Fibroblast of lung (primary cell): ENCODE results near the gene LECT2. TPM values are rescaled to one million over a fixed set of nuclear protein-coding genes. Genes with fewer than 3 reads are reported as not detected.

Source experiments
- DNase-seq, 2 donors: peaks; one replicate each; pipeline versions ENCODE4 v3.0.0 to v3.0.0-alpha.2; 2010; ENCODE audit warnings: low read depth in 2 of 2
- H2AFZ ChIP-seq: 2 replicates; pipeline ENCODE4 v1.5.1; 2012; ENCODE audit warnings: low read length, control low read depth, inconsistent platforms
- H3K27ac ChIP-seq: 2 replicates; pipeline ENCODE4 v1.5.1; 2011; ENCODE audit warnings: low read length, control low read depth; ENCODE audit not compliant: insufficient read depth
- H3K27me3 ChIP-seq: 2 replicates; pipeline ENCODE4 v1.5.1; 2011; ENCODE audit warnings: mild to moderate bottlenecking, low read length; ENCODE audit not compliant: control insufficient read depth, insufficient read depth
- H3K36me3 ChIP-seq: 2 replicates; pipeline ENCODE4 v1.5.1; 2011; ENCODE audit warnings: low read length; ENCODE audit not compliant: control insufficient read depth, insufficient read depth
- H3K4me1 ChIP-seq: 2 replicates; pipeline ENCODE4 v1.5.1; 2011; ENCODE audit warnings: low read length; ENCODE audit not compliant: control insufficient read depth, insufficient read depth; ENCODE audit errors: extremely low read depth
- H3K4me2 ChIP-seq: 2 replicates; pipeline ENCODE4 v1.5.1; 2011; ENCODE audit warnings: low read length, control low read depth; ENCODE audit not compliant: insufficient read depth; ENCODE audit errors: extremely low read depth
- H3K4me3 ChIP-seq, 4 experiments: fragments of 200-600 bp in 1 of 4; sonication (generic) in 1 of 4; replicated peaks in 1 of 4; 2 replicates each; pipeline ENCODE4 v1.5.1; 2011 to 2016; ENCODE audit warnings: low read length in 4 of 4, low read depth in 3 of 4, mild to moderate bottlenecking in 3 of 4, control low read depth in 2 of 4, inconsistent platforms in 1 of 4, mixed read lengths in 1 of 4; ENCODE audit not compliant: insufficient read depth in 1 of 4; ENCODE audit errors: control extremely low read depth in 1 of 4
- H3K79me2 ChIP-seq: 2 replicates; pipeline ENCODE4 v1.5.1; 2012; ENCODE audit warnings: mild to moderate bottlenecking, low read length, inconsistent platforms; ENCODE audit not compliant: control insufficient read depth, insufficient read depth
- H3K9ac ChIP-seq: 2 replicates; pipeline ENCODE4 v1.5.1; 2011; ENCODE audit warnings: mild to moderate bottlenecking, low read length, control low read depth; ENCODE audit not compliant: insufficient read depth
- H3K9me3 ChIP-seq: 2 replicates; pipeline ENCODE4 v1.5.1; 2012; ENCODE audit warnings: low read depth, low read length; ENCODE audit not compliant: control insufficient read depth, insufficient read depth
- H4K20me1 ChIP-seq: 2 replicates; pipeline ENCODE4 v1.5.1; 2011; ENCODE audit warnings: low read length; ENCODE audit not compliant: control insufficient read depth, insufficient read depth; ENCODE audit errors: extremely low read depth
- CTCF ChIP-seq, 2 donors: IDR thresholded peaks in 1 of 2; conservative IDR thresholded peaks in 1 of 2; 1 replicate in 1 of 2; 2 replicates in 1 of 2; pipeline ENCODE4 v1.5.1; 2011 to 2012; ENCODE audit warnings: low read length in 2 of 2, control low read depth in 1 of 2, inconsistent platforms in 1 of 2, low read depth in 1 of 2, mild to moderate bottlenecking in 1 of 2
- EZH2 ChIP-seq: IDR thresholded peaks from 2 replicates; pipeline ENCODE4 v1.5.1; 2012; ENCODE audit warnings: low read length, control low read depth, mild to moderate bottlenecking; ENCODE audit errors: missing control alignments
- polyA plus RNA-seq, 2 donors: library from polyadenylated mRNA; depleted of rRNA in 1 of 2; stranded (reverse) in 1 of 2; unstranded in 1 of 2; fragments of >200 nt; gene quantifications; 2 replicates each; pipeline ENCODE4 v1.2.1, GENCODE V29; 2011 to 2012; ENCODE audit warnings: missing spikeins in 1 of 2
- total RNA-seq: library from RNA; depleted of rRNA; stranded (reverse); fragments of >200 nt; gene quantifications from 2 replicates; pipeline ENCODE4 v1.2.1, GENCODE V29; 2014

The LECT2 gene
- total and polyA plus RNA-seq, 2 donors (not counting 1 experiment from before 2014, with no cell fraction given) = not detected

- H4K20me1 ChIP-seq = no peaks in the 10 kb centered on the region
- no peak overlapping the region for H3K9ac ChIP-seq
- no peaks in the 10 kb centered on the region for H3K79me2 ChIP-seq
- H3K36me3 ChIP-seq = no peaks in the 10 kb centered on the region
- H3K4me2 ChIP-seq = no peak overlapping the region
- no peak overlapping the region for H2AFZ ChIP-seq
- DNase-seq = no peak
- no peak overlapping the region for H3K27ac ChIP-seq
- TF ChIP-seq EZH2 = no peak
- no peak for TF ChIP-seq CTCF (conservative IDR thresholded peaks at IDR 0.05 in 1 of 2, IDR thresholded peaks at IDR 0.05 in 1 of 2; ENCODE audit: low read depth in 1 of 2, low read length in 2 of 2)
- H3K9me3 ChIP-seq = no peaks in the 10 kb centered on the region
- peaks cover 26% of the 10 kb centered on the region for H3K4me1 ChIP-seq
- H3K4me3 ChIP-seq = no peak overlapping the region
- H3K27me3 ChIP-seq = no peaks in the 10 kb centered on the region
Observed at GRCh38 chr5:135991429-135991828, 36.6 kb upstream of the LECT2 start.

DNA sequence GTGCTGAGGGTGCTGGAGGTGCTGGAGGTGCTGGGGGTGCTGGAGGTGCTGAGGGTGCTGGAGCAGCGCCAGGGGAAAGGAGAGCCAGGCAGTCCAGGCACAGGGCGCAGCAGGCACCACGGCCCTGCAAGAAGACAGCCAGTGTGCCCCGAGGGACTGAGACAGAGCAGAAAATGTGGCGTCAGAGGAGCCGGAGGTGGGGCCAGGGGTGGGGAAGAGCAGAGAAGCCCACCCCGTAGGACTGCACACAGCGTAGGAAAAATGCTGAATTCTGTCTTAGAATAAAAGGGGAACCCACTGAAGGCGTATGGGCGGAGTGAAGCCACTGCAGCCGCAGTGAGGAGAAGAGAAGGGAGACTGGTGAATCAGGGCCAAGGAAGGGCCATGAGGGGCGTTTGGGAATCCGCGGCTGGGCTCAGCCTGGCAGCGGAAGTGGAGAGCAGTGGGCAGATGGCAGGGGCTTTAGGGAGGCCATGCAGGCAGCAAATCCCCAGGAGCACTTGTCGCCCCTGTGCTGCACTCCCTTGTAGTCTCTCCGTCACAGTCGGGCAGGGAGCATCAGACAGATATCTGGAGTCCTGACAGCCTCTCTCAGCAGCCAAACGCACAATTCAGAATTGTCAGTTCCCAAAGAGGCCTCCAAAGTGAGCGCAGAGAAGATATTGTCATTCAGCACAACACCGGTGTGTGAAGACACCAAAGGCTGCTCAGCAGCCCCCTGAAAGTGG is 35.9 kb upstream of the LECT2 start:
- no peak overlapping the region for H3K27ac ChIP-seq
- H3K27me3 ChIP-seq = no peaks in the 10 kb centered on the region
- DNase-seq = no peak
- H3K4me3 ChIP-seq = no peak overlapping the region
- peaks cover 25% of the 10 kb centered on the region for H3K4me1 ChIP-seq
- H3K36me3 ChIP-seq = no peaks in the 10 kb centered on the region
- no peaks in the 10 kb centered on the region for H3K9me3 ChIP-seq
- H2AFZ ChIP-seq = no peak overlapping the region
- H3K9ac ChIP-seq = no peak overlapping the region
- no peaks in the 10 kb centered on the region for H3K79me2 ChIP-seq
- H4K20me1 ChIP-seq = no peaks in the 10 kb centered on the region
- H3K4me2 ChIP-seq = no peak overlapping the region
- no peak for TF ChIP-seq CTCF (conservative IDR thresholded peaks at IDR 0.05 in 1 of 2, IDR thresholded peaks at IDR 0.05 in 1 of 2; ENCODE audit: low read depth in 1 of 2, low read length in 2 of 2)
- no peak for TF ChIP-seq EZH2

DNA sequence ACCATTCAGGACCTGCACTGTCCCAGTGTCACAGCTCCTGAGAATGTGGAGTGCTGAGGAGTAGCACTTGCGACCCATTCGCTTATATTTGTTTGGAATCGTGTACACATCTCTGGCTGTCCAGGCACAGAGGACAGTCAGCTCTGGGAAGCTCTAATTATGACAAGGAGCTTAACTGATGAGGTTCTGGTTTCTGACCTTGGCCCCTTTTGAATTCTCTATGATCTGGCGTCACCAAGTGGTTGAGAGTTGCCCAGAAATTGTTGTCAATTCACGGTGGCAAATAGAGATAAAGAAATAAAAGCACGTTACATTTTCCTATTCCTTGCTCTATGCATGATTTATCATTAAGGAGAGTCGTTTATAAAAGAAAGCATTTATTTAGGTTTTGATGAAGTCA is 34.9 kb upstream of the LECT2 start:
- no peak overlapping the region for H3K9ac ChIP-seq
- DNase-seq = no peak
- H3K4me1 ChIP-seq = peaks cover 20% of the 10 kb centered on the region
- H3K27ac ChIP-seq = no peak overlapping the region
- no peak for TF ChIP-seq EZH2
- TF ChIP-seq CTCF (conservative IDR thresholded peaks at IDR 0.05 in 1 of 2, IDR thresholded peaks at IDR 0.05 in 1 of 2; ENCODE audit: low read depth in 1 of 2, low read length in 2 of 2) = no peak
- no peaks in the 10 kb centered on the region for H3K36me3 ChIP-seq
- H3K79me2 ChIP-seq = no peaks in the 10 kb centered on the region
- no peaks in the 10 kb centered on the region for H4K20me1 ChIP-seq
- H2AFZ ChIP-seq = no peak overlapping the region
- no peak overlapping the region for H3K4me3 ChIP-seq
- H3K27me3 ChIP-seq = no peaks in the 10 kb centered on the region
- no peak overlapping the region for H3K4me2 ChIP-seq
- H3K9me3 ChIP-seq = no peaks in the 10 kb centered on the region
